SK-N-DZ (cell line): ENCODE results near the gene SYNC.
"Not testable (repeated sequence)": the region's sequence is repeated elsewhere in the genome, so short reads cannot be mapped to it uniquely, and the experiment has no call there.

Source experiments
- DNase-seq: peaks from one replicate; pipeline ENCODE4 v3.0.0-alpha.2; 2015; ENCODE audit warnings: low spot score
- small RNA-seq, 2 experiments: library from RNA; depleted of rRNA; stranded (forward); fragments of <200 nt; gene quantifications; one replicate each; pipeline ENCODE3, GENCODE V24; 2014

The SYNC gene

GRCh38 chr1:32642292-32642827 is 60.2 kb downstream of the SYNC start:
- DNase-seq, result not testable (repeated sequence)

GRCh38 chr1:32639489-32640075 is 63.0 kb downstream of the SYNC start:
- no peak for DNase-seq

DNA sequence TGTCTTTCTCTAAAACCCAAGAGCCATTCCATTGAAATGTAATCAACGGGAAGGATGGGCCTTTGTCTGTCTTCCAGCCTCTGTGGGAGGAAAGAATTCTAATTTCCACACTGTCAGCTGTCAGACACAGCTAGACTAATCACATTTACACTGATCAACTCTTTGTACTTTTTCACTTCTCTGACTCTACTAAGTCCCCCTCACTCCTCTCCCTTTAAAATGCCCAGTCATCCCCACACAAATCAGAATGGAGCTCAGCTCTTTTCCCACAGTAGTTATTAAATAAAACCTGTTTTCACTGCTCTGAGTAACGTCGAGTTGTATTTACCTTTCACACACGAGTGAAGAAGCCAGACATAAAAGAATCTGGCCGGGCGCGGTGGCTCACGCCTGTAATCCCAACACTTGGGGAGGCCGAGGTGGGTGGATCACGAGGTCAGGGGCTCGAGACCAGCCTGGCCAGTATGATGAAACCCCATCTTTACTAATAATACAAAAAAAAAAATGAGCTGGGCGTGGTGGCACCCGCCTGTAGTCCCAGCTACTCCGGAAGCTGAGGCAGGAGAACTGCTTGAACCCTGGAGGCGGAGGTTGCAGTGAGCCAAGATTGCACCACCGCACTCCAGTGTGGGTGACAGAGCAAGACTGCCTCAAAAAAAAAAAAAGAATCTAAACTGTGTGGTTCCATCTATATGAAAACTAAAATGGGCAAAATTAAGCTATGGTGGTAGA is 65.5 kb downstream of the SYNC start:
- DNase-seq, result no peak

DNA sequence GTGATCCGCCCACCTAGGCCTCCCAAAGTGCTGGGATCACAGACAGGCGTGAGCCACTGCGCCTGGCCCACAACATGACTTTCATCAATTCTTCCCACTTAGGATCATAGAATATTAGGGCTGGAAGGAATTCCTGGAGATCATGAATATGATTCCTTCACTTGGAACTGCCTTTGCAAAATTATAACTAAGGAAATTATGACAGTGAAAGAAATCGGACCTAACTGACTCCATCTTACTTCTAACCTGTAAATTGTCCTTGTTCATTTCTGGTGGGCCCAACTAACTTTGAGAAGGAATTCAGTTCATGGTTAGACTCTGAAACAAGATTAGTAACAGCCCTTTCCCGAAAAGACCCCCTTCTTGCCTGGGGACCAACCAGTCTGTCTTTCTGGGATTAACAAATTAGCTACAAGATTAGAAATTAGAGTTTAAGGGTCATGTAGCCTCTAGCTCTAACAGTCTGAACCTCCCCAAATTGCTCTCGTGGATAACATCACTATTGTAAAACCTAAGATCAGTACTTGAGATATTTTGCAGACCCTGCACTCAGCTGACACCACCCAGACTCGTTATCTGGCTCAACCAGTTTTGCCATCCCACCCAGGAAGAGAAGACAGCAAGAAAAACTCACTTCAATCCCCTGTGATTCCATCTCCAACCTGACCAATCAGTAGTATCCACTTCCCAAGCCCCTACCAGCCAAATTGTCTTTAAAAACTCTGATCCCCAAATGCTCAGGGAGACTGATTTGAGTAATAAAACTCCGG is 66.9 kb downstream of the SYNC start:
- no peak for DNase-seq

DNA sequence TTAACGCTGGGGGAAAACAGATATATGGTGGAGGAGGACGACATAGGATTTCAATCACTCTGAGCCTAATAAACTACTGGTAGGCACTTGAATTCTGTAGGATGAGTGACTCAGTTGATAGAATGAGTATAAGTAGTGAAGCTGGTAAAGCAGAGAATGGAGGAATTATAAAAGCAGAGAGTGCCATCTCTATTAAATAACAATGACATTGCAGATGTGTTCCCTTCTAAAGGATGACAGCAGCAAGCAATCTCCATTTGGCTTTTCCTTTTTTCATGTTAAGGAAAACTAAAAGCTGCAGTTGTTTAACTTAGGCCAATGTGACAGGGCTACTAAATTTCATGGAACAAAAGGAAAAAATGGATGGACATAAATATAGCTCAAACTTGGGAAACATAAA is 69.7 kb downstream of the SYNC start:
- no peak for DNase-seq

DNA sequence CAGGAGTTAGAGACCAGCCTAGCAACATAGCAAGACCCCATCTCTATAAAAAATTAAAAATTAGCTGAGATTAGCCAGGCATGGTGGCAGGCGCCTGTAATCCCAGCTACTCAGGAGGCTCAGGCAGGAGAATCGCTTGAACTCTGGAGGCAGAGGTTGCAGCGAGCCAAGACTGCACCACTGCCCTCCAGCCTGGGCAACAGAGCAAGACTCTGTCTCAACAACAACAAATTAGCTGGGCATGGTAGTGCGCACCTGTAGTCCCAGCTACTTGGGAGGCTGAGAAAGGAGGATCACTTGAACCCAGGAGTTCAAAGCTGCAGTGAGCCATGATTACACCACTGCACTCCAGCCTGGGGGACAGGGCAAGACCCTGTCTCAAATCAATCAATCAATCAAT is 72.4 kb downstream of the SYNC start:
- DNase-seq, result not testable (repeated sequence)

Small RNAs within 50 kb of the gene (small RNA-seq; reads per million reads assigned to genes)
- 0 reads per million in 2 experiments for gene RF00019
